Activated gamma-delta T cell (primary cell): ENCODE data around the gene ANK3.

ENCODE experiments used
- DNase-seq: peaks from one replicate; lab custom pipeline; 2025; lab: John Stamatoyannopoulos, UW

ANK3 gene

GRCh38 chr10:59977486-59977885 is 412.2 kb downstream of the ANK3 start:
- no peak for DNase-seq

- no peak for DNase-seq
Measured at GRCh38 chr10:59976909-59977308, 412.8 kb downstream of the ANK3 start.
